OCI-LY7 (cell line): ENCODE results near the gene CD247. TPM values are rescaled to one million over a fixed set of nuclear protein-coding genes. Genes with fewer than 3 reads are reported as not detected.

Experiments used
- BruUV-seq: library from RNA; stranded (reverse); fragments of 400-500 nt; replicated peaks from 2 replicates; lab custom pipeline; 2021; lab: Mats Ljungman, UMichigan
- CTCF ChIA-PET: fragments of 300-600 bp; sonication (Branson Sonifier 250); formaldehyde crosslinking; loops from one replicate; lab custom pipeline; 2022; ENCODE audit warnings: antibody characterized with exemption; ENCODE audit not compliant: unreplicated experiment; lab: Charles Lee
- POLR2A ChIA-PET: fragments of 300-600 bp; sonication (Branson Sonifier 250); formaldehyde crosslinking; loops from one replicate; lab custom pipeline; 2022; ENCODE audit warnings: antibody characterized with exemption; lab: Charles Lee
- DNase-seq: peaks from one replicate; pipeline ENCODE4 v3.0.0-alpha.2; 2015; ENCODE audit warnings: low spot score
- H2AFZ ChIP-seq: fragments of 200-600 bp; sonication (generic), shearing (Covaris generic); 2 replicates; pipeline ENCODE4 v1.6.1; 2014; ENCODE audit warnings: mild to moderate bottlenecking, antibody characterized with exemption, low read length, moderate library complexity
- H3K27ac ChIP-seq: fragments of 200-600 bp; sonication (generic); 2 replicates; pipeline ENCODE4 v1.5.1; 2014; ENCODE audit warnings: mixed run types, low read depth, mild to moderate bottlenecking, moderate library complexity, low read length, inconsistent platforms; ENCODE audit not compliant: poor library complexity, severe bottlenecking
- H3K36me3 ChIP-seq: fragments of 200-600 bp; sonication (generic); 2 replicates; pipeline ENCODE4 v1.6.1; 2014; ENCODE audit warnings: mild to moderate bottlenecking, antibody characterized with exemption, low read length, moderate library complexity, mixed read lengths; ENCODE audit not compliant: insufficient read depth
- H3K4me1 ChIP-seq: fragments of 200-600 bp; sonication (generic); 2 replicates; pipeline ENCODE4 v1.5.1; 2014; ENCODE audit warnings: mild to moderate bottlenecking, low read length; ENCODE audit not compliant: insufficient read depth, poor library complexity, severe bottlenecking
- H3K4me2 ChIP-seq: fragments of 200-600 bp; sonication (generic); 2 replicates; pipeline ENCODE4 v1.6.1; 2014; ENCODE audit warnings: mild to moderate bottlenecking, low read length
- H3K4me3 ChIP-seq: fragments of 200-600 bp; sonication (generic); 2 replicates; pipeline ENCODE4 v1.5.1; 2014; ENCODE audit warnings: mild to moderate bottlenecking, low read depth, low read length; ENCODE audit not compliant: poor library complexity, severe bottlenecking
- H3K79me2 ChIP-seq: fragments of 200-600 bp; sonication (generic); 2 replicates; pipeline ENCODE4 v1.6.1; 2016; ENCODE audit warnings: low read depth, mild to moderate bottlenecking, low read length, moderate library complexity, mixed read lengths; ENCODE audit not compliant: insufficient read depth
- H3K9me2 ChIP-seq: fragments of 200-600 bp; sonication (generic); 2 replicates; pipeline ENCODE4 v1.6.1; 2016; ENCODE audit warnings: mild to moderate bottlenecking, low read length, mixed read lengths; ENCODE audit not compliant: insufficient read depth
- H3K9me3 ChIP-seq: fragments of 200-600 bp; sonication (generic); 2 replicates; pipeline ENCODE4 v1.6.1; 2014; ENCODE audit warnings: mild to moderate bottlenecking, mixed run types, low read length, mixed read lengths
- H4K20me1 ChIP-seq: fragments of 200-600 bp; sonication (generic); 2 replicates; pipeline ENCODE4 v1.6.1; 2014; ENCODE audit warnings: mild to moderate bottlenecking, antibody characterized with exemption, low read length, moderate library complexity, mixed read lengths; ENCODE audit not compliant: insufficient read depth
- EZH2phosphoT487 ChIP-seq: fragments of 200-600 bp; sonication (generic); IDR thresholded peaks from 2 replicates; pipeline ENCODE4 v1.6.1; 2018; ENCODE audit warnings: low read depth, borderline replicate concordance, mild to moderate bottlenecking, mixed run types, antibody characterized with exemption, low read length, moderate library complexity, mixed read lengths
- intact Hi-C: fragments of 100-400 bp; cut with micrococcal nuclease; formaldehyde crosslinking; loops from one replicate; pipeline ENCODE4 v1.10.0; 2022; ENCODE audit not compliant: unreplicated experiment
- total RNA-seq, 2 experiments: library from RNA; depleted of rRNA in 1 of 2; stranded (reverse); fragments of >200 nt in 1 of 2; shearing (Covaris generic) in 1 of 2; gene quantifications; 2 replicates each; pipeline ENCODE4 v1.2.3, GENCODE V29; 2014 to 2022
- TF ChIP-seq, protein P1 (sequence below): fragments of 200-600 bp; sonication (generic); conservative IDR thresholded peaks from 2 replicates; pipeline ENCODE4 v1.5.1; 2014; ENCODE audit warnings: mild to moderate bottlenecking, antibody characterized with exemption, low read length, moderate library complexity, mixed read lengths

Gene CD247
- total RNA-seq, 2 experiments from 2014 or later = 1.6 to 2.2 TPM

DNA sequence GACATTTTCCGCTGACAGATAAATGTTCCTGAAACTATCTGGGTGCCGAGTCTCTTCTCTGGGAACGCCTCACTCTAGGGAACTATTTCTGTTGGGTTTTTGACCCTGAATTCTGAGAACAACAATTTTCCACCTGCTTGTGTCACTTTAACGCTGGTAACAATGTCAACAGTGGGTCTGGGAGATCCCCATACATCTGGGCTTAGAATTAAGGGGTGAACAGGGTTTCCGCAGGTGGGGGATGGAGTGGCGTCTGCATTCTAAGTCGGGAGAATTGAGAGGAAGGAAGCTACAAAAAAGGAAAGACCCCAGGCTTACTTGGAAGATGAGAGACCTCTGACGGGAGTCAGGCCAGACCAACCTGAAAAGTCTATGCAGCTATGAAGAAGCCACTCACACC, 8.7 kb downstream of the CD247 start:
- POLR2A ChIA-PET = interaction anchor here (0.7 kb wide), 2 partner anchors 70 to 247 kb away, joined by 3 to 5 read pairs; no protein-coding TSS in a partner anchor
- Histone ChIP-seq H3K4me2 (no peak overlapping the region), H2AFZ (no peak overlapping the region), H3K4me1 (peaks cover 15% of the 10 kb centered on the region), H3K9me2 (no peaks in the 10 kb centered on the region), H3K36me3 (no peaks in the 10 kb centered on the region), H4K20me1 (no peaks in the 10 kb centered on the region), H3K4me3 (no peak overlapping the region), H3K79me2 (no peaks in the 10 kb centered on the region), H3K9me3 (no peaks in the 10 kb centered on the region), H3K27ac (no peak overlapping the region)
- intact Hi-C loops = no loop called here
- BruUV-seq = no TSS peak
- no peak for DNase-seq
- TF ChIP-seq EZH2phosphoT487 = no peak
- TF ChIP-seq, protein P1, sequence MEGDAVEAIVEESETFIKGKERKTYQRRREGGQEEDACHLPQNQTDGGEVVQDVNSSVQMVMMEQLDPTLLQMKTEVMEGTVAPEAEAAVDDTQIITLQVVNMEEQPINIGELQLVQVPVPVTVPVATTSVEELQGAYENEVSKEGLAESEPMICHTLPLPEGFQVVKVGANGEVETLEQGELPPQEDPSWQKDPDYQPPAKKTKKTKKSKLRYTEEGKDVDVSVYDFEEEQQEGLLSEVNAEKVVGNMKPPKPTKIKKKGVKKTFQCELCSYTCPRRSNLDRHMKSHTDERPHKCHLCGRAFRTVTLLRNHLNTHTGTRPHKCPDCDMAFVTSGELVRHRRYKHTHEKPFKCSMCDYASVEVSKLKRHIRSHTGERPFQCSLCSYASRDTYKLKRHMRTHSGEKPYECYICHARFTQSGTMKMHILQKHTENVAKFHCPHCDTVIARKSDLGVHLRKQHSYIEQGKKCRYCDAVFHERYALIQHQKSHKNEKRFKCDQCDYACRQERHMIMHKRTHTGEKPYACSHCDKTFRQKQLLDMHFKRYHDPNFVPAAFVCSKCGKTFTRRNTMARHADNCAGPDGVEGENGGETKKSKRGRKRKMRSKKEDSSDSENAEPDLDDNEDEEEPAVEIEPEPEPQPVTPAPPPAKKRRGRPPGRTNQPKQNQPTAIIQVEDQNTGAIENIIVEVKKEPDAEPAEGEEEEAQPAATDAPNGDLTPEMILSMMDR = no peak
- CTCF ChIA-PET = no interaction called here

DNA sequence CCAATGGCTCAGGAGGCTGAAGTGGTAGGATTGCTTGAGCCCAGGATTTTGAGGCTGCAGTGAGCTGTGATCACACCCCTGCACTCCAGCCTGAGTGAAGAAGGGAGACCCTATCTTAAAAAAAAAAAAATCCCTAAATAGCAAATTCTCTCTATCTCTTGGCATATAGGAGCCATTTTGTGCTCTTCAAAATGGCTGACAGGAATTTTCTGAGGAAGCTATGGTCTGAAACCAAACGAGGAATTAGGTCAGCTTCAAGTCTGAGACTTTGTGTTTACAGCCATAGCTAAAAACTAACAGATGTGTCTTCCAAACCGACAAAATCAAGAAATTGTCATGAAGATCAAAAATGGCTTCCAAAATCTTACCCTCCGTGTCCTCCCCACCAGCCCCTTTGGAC, 10.6 kb downstream of the CD247 start:
- Histone ChIP-seq H3K4me3 (no peak overlapping the region), H4K20me1 (no peaks in the 10 kb centered on the region), H3K27ac (no peak overlapping the region), H3K9me2 (no peaks in the 10 kb centered on the region), H3K4me1 (peaks cover 22% of the 10 kb centered on the region), H3K9me3 (no peaks in the 10 kb centered on the region), H3K79me2 (no peaks in the 10 kb centered on the region), H3K4me2 (no peak overlapping the region), H2AFZ (no peak overlapping the region), H3K36me3 (no peaks in the 10 kb centered on the region)
- ChIA-PET CTCF (no interaction called here), POLR2A (interaction anchor here (0.6 to 1.7 kb wide), 10 partner anchors 7 to 1862 kb away, joined by 3 to 8 read pairs (median 4); no protein-coding TSS in a partner anchor)
- TF ChIP-seq, protein P1 = no peak
- TF ChIP-seq EZH2phosphoT487 = no peak
- BruUV-seq = no TSS peak
- no peak for DNase-seq
- intact Hi-C loops = no loop called here

DNA sequence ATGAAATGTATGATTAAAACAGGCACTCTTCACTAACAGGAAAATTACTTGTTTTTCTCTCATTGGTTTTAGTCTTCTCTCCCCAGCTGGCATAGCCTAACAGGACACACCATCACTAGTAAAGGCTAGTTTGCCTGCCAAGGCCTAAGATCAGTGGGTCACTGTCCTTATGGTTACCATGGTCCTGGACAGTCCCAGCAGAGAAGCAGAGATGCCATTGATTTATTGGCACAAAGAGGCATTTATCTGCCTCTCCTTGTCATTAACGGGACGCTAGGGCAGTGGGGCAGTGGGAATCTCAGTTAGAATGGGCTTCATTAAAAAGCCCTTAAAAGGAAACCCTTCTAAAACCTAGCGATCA, 13.9 kb downstream of the CD247 start:
- intact Hi-C loops = no loop called here
- peaks cover 39% of the 10 kb centered on the region for H3K4me1 ChIP-seq
- POLR2A ChIA-PET = interaction anchor here (0.7 to 1.4 kb wide), 2 partner anchors 35 to 57 kb away, joined by 4 to 9 read pairs; no protein-coding TSS in a partner anchor
- no peaks in the 10 kb centered on the region for H4K20me1 ChIP-seq
- no TSS peak for BruUV-seq
- no peaks in the 10 kb centered on the region for H3K9me2 ChIP-seq
- DNase-seq = no peak
- H3K27ac ChIP-seq = no peak overlapping the region
- TF ChIP-seq, protein P1 = no peak
- TF ChIP-seq EZH2phosphoT487 = no peak
- H3K9me3 ChIP-seq = no peaks in the 10 kb centered on the region
- H3K4me3 ChIP-seq = no peak overlapping the region
- CTCF ChIA-PET = interaction anchor here (1.7 kb wide), 1 partner anchor 30 kb away, joined by 6 read pairs; no protein-coding TSS in a partner anchor
- no peaks in the 10 kb centered on the region for H3K79me2 ChIP-seq
- no peak overlapping the region for H3K4me2 ChIP-seq
- no peaks in the 10 kb centered on the region for H3K36me3 ChIP-seq
- no peak overlapping the region for H2AFZ ChIP-seq
